Suprapubic skin (tissue), 4 donors: ENCODE measurements around the gene NELL1.

ENCODE experiments used
- EP300 ChIP-seq: sonication (generic); formaldehyde crosslinking; IDR thresholded peaks from one replicate; pipeline ENCODE4 v1.6.1; 2017; ENCODE audit warnings: antibody characterized with exemption
- POLR2A ChIP-seq, 2 donors: fragments of 450-650 bp; IDR thresholded peaks; one replicate each; pipeline ENCODE4 v1.6.1; 2017; ENCODE audit warnings: antibody characterized with exemption in 2 of 2, mild to moderate bottlenecking in 2 of 2, moderate library complexity in 2 of 2
- POLR2AphosphoS5 ChIP-seq, 3 donors: sonication (generic); formaldehyde crosslinking; IDR thresholded peaks; one replicate each; pipeline ENCODE4 v1.6.1; 2017; ENCODE audit warnings: antibody characterized with exemption in 3 of 3
- TF ChIP-seq, protein P1 (sequence below), 2 donors: fragments of 200-600 bp in 1 of 2; fragments of 450-650 bp in 1 of 2; sonication (generic) in 1 of 2; IDR thresholded peaks; one replicate each; pipeline ENCODE4 v1.5.1; 2016 to 2019; ENCODE audit warnings: antibody characterized with exemption in 2 of 2, mild to moderate bottlenecking in 1 of 2, moderate library complexity in 1 of 2

DNA sequence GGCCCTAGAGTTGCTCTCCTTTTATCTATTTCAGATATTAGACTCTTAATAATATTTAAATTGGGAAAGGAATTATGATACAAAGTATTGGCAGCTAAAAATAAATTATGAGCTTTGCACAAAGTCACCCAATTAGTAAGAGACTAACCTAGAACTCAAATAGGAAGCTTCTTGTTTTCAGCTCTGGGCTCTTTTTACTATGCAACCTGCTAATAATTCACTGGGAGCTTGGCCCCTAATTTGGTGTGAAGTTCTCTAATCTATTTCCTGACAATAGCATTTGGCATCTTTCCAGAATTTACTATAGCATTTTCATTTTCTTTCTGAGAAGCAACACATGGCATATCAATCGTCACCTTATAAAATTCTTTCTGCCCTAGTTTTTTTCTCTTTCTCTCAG lies 795.8 kb downstream of the NELL1 start:
- TF ChIP-seq, protein P1, sequence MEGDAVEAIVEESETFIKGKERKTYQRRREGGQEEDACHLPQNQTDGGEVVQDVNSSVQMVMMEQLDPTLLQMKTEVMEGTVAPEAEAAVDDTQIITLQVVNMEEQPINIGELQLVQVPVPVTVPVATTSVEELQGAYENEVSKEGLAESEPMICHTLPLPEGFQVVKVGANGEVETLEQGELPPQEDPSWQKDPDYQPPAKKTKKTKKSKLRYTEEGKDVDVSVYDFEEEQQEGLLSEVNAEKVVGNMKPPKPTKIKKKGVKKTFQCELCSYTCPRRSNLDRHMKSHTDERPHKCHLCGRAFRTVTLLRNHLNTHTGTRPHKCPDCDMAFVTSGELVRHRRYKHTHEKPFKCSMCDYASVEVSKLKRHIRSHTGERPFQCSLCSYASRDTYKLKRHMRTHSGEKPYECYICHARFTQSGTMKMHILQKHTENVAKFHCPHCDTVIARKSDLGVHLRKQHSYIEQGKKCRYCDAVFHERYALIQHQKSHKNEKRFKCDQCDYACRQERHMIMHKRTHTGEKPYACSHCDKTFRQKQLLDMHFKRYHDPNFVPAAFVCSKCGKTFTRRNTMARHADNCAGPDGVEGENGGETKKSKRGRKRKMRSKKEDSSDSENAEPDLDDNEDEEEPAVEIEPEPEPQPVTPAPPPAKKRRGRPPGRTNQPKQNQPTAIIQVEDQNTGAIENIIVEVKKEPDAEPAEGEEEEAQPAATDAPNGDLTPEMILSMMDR (IDR thresholded peaks at IDR 0.05) = no peak
- TF ChIP-seq EP300 = no peak
- TF ChIP-seq POLR2AphosphoS5 (IDR thresholded peaks at IDR 0.05) = no peak
- TF ChIP-seq POLR2A (IDR thresholded peaks at IDR 0.05) = no peak
